Liver (tissue), 9 donors: ENCODE measurements around the gene LYPD3. TPM values are rescaled to one million over a fixed set of nuclear protein-coding genes. Genes with fewer than 3 reads are reported as not detected.

Experiments
- DNase-seq: peaks from one replicate; pipeline ENCODE4 v3.0.0-alpha.2; 2017; ENCODE audit warnings: low spot score
- H3K27ac ChIP-seq, 2 donors: one replicate each; pipeline ENCODE4 v1.7.0; 2013; ENCODE audit warnings: inconsistent platforms in 2 of 2, low read length in 2 of 2, control low read depth in 1 of 2, low read depth in 1 of 2, mild to moderate bottlenecking in 1 of 2
- H3K27me3 ChIP-seq, 4 donors: one replicate each; pipeline versions ENCODE4 v1.6.1 to v1.7.0; 2013; ENCODE audit warnings: low read length in 3 of 4, inconsistent platforms in 1 of 4, mild to moderate bottlenecking in 1 of 4, moderate library complexity in 1 of 4; ENCODE audit not compliant: control insufficient read depth in 4 of 4, insufficient read depth in 4 of 4
- H3K36me3 ChIP-seq, 4 donors: one replicate each; pipeline versions ENCODE4 v1.6.1 to v1.7.0; 2013; ENCODE audit warnings: low read length in 3 of 4, mild to moderate bottlenecking in 3 of 4, low read depth in 1 of 4, moderate library complexity in 1 of 4; ENCODE audit not compliant: control insufficient read depth in 4 of 4, insufficient read depth in 3 of 4
- H3K4me1 ChIP-seq, 4 donors: one replicate each; pipeline versions ENCODE4 v1.6.1 to v1.7.0; 2013; ENCODE audit warnings: low read length in 3 of 4, mild to moderate bottlenecking in 3 of 4, moderate library complexity in 1 of 4; ENCODE audit not compliant: control insufficient read depth in 4 of 4, insufficient read depth in 4 of 4
- H3K4me3 ChIP-seq, 3 donors: one replicate each; pipeline versions ENCODE4 v1.6.1 to v1.7.0; 2013; ENCODE audit warnings: low read length in 3 of 3, control low read depth in 1 of 3, low read depth in 1 of 3, mild to moderate bottlenecking in 1 of 3
- H3K9ac ChIP-seq, 2 donors: one replicate each; pipeline ENCODE4 v1.7.0; 2013; ENCODE audit warnings: low read length in 2 of 2, mild to moderate bottlenecking in 2 of 2, moderate library complexity in 2 of 2, control low read depth in 1 of 2, low read depth in 1 of 2
- H3K9me3 ChIP-seq, 4 donors: one replicate each; pipeline versions ENCODE4 v1.6.1 to v1.7.0; 2013; ENCODE audit warnings: low read length in 3 of 4; ENCODE audit not compliant: control insufficient read depth in 4 of 4
- ATF3 ChIP-seq: IDR thresholded peaks from 2 replicates; pipeline ENCODE4 v1.6.1; 2016; ENCODE audit warnings: antibody characterized with exemption
- CTCF ChIP-seq: fragments of 150-350 bp; IDR thresholded peaks from 2 replicates; pipeline ENCODE4 v1.5.1; 2017; ENCODE audit warnings: improper control_type of control experiment, low read depth, low read length; ENCODE audit not compliant: missing input control
- EGR1 ChIP-seq, 2 donors: IDR thresholded peaks; 2 replicates each; pipeline ENCODE4 v1.6.1; 2016 to 2018; ENCODE audit warnings: antibody characterized with exemption in 2 of 2, low read depth in 2 of 2
- FOXA1 ChIP-seq: IDR thresholded peaks from 2 replicates; pipeline ENCODE4 v1.6.1; 2016; ENCODE audit warnings: antibody characterized with exemption
- FOXA2 ChIP-seq: IDR thresholded peaks from 2 replicates; pipeline ENCODE4 v1.6.1; 2016; ENCODE audit warnings: antibody characterized with exemption
- GABPA ChIP-seq, 2 donors: IDR thresholded peaks in 1 of 2; conservative IDR thresholded peaks in 1 of 2; 2 replicates each; pipeline ENCODE4 v1.6.1; 2016; ENCODE audit warnings: antibody characterized with exemption in 2 of 2, mild to moderate bottlenecking in 1 of 2, moderate library complexity in 1 of 2
- HNF4A ChIP-seq, 2 donors: conservative IDR thresholded peaks; 2 replicates each; pipeline ENCODE4 v1.6.1; 2016; ENCODE audit warnings: antibody characterized with exemption in 2 of 2, mild to moderate bottlenecking in 2 of 2
- HNF4G ChIP-seq: IDR thresholded peaks from 2 replicates; pipeline ENCODE4 v1.6.1; 2016; ENCODE audit warnings: antibody characterized with exemption
- JUND ChIP-seq, 2 donors: IDR thresholded peaks; 2 replicates each; pipeline ENCODE4 v1.6.1; 2016; ENCODE audit warnings: antibody characterized with exemption in 2 of 2
- MAX ChIP-seq: IDR thresholded peaks from 2 replicates; pipeline ENCODE4 v1.6.1; 2016; ENCODE audit warnings: antibody characterized with exemption
- NR2F2 ChIP-seq: IDR thresholded peaks from 2 replicates; pipeline ENCODE4 v1.6.1; 2016; ENCODE audit warnings: antibody characterized with exemption
- REST ChIP-seq: IDR thresholded peaks from 2 replicates; pipeline ENCODE4 v1.6.1; 2016; ENCODE audit warnings: antibody characterized with exemption, mild to moderate bottlenecking
- RXRA ChIP-seq, 2 donors: IDR thresholded peaks; 2 replicates each; pipeline ENCODE4 v1.6.1; 2017 to 2018; ENCODE audit warnings: antibody characterized with exemption in 2 of 2, mild to moderate bottlenecking in 1 of 2
- SP1 ChIP-seq: IDR thresholded peaks from 2 replicates; pipeline ENCODE4 v1.6.1; 2018; ENCODE audit warnings: antibody characterized with exemption, mild to moderate bottlenecking
- TAF1 ChIP-seq: conservative IDR thresholded peaks from 2 replicates; pipeline ENCODE4 v1.6.1; 2016; ENCODE audit warnings: antibody characterized with exemption, mild to moderate bottlenecking
- YY1 ChIP-seq: IDR thresholded peaks from 2 replicates; pipeline ENCODE4 v1.6.1; 2016; ENCODE audit warnings: antibody characterized with exemption, mild to moderate bottlenecking
- ZBTB33 ChIP-seq: IDR thresholded peaks from 2 replicates; pipeline ENCODE4 v1.6.1; 2016; ENCODE audit warnings: antibody characterized with exemption
- WGBS: extraction: QIAGEN DNeasy Blood & Tissue Kit; methylation state at CpG from one replicate; pipeline ENCODE4 v1.1.7; 2013; 5-methylcytosine and 5-hydroxymethylcytosine counted together
- polyA plus RNA-seq, 2 donors: library from polyadenylated mRNA; stranded (reverse) in 1 of 2; unstranded in 1 of 2; fragments of 200-250 nt in 1 of 2; fragments of >200 nt in 1 of 2; fragmentation: Nextera tagmentation in 1 of 2; extraction: Ambion mirVana in 1 of 2; gene quantifications; one replicate each; pipeline versions ENCODE4 v1.2.1 to v1.2.3, GENCODE V29; 2013 to 2015
- total RNA-seq, 2 donors: library from RNA; depleted of rRNA; stranded (reverse); fragments of >200 nt; gene quantifications; one replicate each; pipeline ENCODE4 v1.2.3, GENCODE V29; 2014
- donor health status: healthy.
- donor health status: healthy.
- donor health status: healthy.
- donor health status: healthy.
- donor health status: healthy.

Gene LYPD3
- total and polyA plus RNA-seq, 4 donors: 0.08 to 0.38 (median 0.18) TPM

- H3K27ac ChIP-seq: no peak overlapping the region
- no peaks in the 10 kb centered on the region for H3K9me3 ChIP-seq
- no peaks in the 10 kb centered on the region for H3K27me3 ChIP-seq
- H3K4me1 ChIP-seq: no peaks in the 10 kb centered on the region
- H3K9ac ChIP-seq: no peak overlapping the region
- no peak overlapping the region for H3K4me3 ChIP-seq
- no peak for DNase-seq
- no peaks in the 10 kb centered on the region for H3K36me3 ChIP-seq
- TF ChIP-seq ZBTB33 (no peak), FOXA2 (no peak), EGR1 (IDR thresholded peaks at IDR 0.05; ENCODE audit: low read depth in 2 of 2) (no peak), TAF1 (no peak), NR2F2 (no peak), JUND (IDR thresholded peaks at IDR 0.05) (no peak), REST (no peak), FOXA1 (no peak), HNF4G (no peak), MAX (no peak), CTCF (no peak), GABPA (IDR thresholded peaks at IDR 0.05 in 1 of 2, conservative IDR thresholded peaks at IDR 0.05 in 1 of 2) (no peak), HNF4A (conservative IDR thresholded peaks at IDR 0.05) (no peak), RXRA (IDR thresholded peaks at IDR 0.05) (no peak), SP1 (no peak)
Observed at GRCh38 chr19:43439709-43440063, 25.7 kb downstream of the LYPD3 start.

- H3K27me3 ChIP-seq: no peaks in the 10 kb centered on the region
- no peak overlapping the region for H3K27ac ChIP-seq
- DNase-seq: no peak
- no peaks in the 10 kb centered on the region for H3K4me1 ChIP-seq
- no peaks in the 10 kb centered on the region for H3K9me3 ChIP-seq
- no peak overlapping the region for H3K9ac ChIP-seq
- H3K4me3 ChIP-seq: no peak overlapping the region
- no peaks in the 10 kb centered on the region for H3K36me3 ChIP-seq
- 52% methylated on average over 14 of the region's 14 CpGs for WGBS
- TF ChIP-seq FOXA2: no peak
- TF ChIP-seq ZBTB33: no peak
- TF ChIP-seq ATF3: no peak
- TF ChIP-seq YY1: no peak
- TF ChIP-seq SP1: no peak
- TF ChIP-seq RXRA (IDR thresholded peaks at IDR 0.05): no peak
- TF ChIP-seq CTCF: no peak
- TF ChIP-seq TAF1: no peak
- no peak for TF ChIP-seq MAX
- no peak for TF ChIP-seq HNF4G
- TF ChIP-seq NR2F2: no peak
- no peak for TF ChIP-seq EGR1 (IDR thresholded peaks at IDR 0.05; ENCODE audit: low read depth in 2 of 2)
Observed at GRCh38 chr19:43439032-43439708, 26.2 kb downstream of the LYPD3 start.
